ENCODE data around the gene XPNPEP1.

XPNPEP1 gene

DNA sequence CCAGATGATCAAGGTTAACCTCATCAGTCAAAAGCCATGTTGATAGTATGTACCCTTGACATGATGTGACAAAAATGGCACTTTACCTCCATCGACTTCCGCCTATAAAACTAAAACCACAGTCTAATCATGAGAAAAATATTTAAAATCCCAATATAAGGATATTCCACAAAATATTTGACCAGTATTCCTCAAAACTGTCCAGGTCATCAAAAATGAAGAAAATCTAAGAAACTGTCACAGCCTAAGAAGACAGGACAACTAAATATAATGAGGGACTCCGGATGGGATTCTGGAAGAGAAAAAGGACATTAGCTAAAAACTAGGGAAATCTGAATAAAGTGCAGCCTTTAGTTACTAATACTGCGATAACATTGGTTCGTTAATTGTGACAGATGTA lies 67.6 kb downstream of the XPNPEP1 start:
- TF ChIP-seq EZH2 (IDR thresholded peaks at IDR 0.05; ENCODE audit: borderline replicate concordance, low read length) = no peak
- TF ChIP-seq, protein P1, sequence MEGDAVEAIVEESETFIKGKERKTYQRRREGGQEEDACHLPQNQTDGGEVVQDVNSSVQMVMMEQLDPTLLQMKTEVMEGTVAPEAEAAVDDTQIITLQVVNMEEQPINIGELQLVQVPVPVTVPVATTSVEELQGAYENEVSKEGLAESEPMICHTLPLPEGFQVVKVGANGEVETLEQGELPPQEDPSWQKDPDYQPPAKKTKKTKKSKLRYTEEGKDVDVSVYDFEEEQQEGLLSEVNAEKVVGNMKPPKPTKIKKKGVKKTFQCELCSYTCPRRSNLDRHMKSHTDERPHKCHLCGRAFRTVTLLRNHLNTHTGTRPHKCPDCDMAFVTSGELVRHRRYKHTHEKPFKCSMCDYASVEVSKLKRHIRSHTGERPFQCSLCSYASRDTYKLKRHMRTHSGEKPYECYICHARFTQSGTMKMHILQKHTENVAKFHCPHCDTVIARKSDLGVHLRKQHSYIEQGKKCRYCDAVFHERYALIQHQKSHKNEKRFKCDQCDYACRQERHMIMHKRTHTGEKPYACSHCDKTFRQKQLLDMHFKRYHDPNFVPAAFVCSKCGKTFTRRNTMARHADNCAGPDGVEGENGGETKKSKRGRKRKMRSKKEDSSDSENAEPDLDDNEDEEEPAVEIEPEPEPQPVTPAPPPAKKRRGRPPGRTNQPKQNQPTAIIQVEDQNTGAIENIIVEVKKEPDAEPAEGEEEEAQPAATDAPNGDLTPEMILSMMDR (IDR thresholded peaks at IDR 0.05; ENCODE audit: low read length) = no peak
- no peaks in the 10 kb centered on the region for H3F3A ChIP-seq (ENCODE audit: insufficient read depth, low read length)
- H3K9me2 ChIP-seq (ENCODE audit: low read depth, low read length) = no peaks in the 10 kb centered on the region
- H3K4me3 ChIP-seq (ENCODE audit: low read depth, low read length, poor library complexity, severe bottlenecking) = no peak overlapping the region
- H3K4me2 ChIP-seq (ENCODE audit: low read length) = no peak overlapping the region
- H3K79me2 ChIP-seq (ENCODE audit: insufficient read depth, low read length) = no peaks in the 10 kb centered on the region
- H2AFZ ChIP-seq (ENCODE audit: low read length) = no peak overlapping the region
- H3K4me1 ChIP-seq (ENCODE audit: insufficient read depth, low read length, severe bottlenecking) = no peaks in the 10 kb centered on the region
- no peaks in the 10 kb centered on the region for H3K27me3 ChIP-seq (ENCODE audit: insufficient read depth, low read length)
- H3K27ac ChIP-seq (ENCODE audit: low read depth, low read length, poor library complexity, severe bottlenecking) = no peak overlapping the region
- no peak overlapping the region for H3K9ac ChIP-seq (ENCODE audit: low read length)
- H3K36me3 ChIP-seq (ENCODE audit: insufficient read depth, low read length) = no peaks in the 10 kb centered on the region
- H3K9me3 ChIP-seq (ENCODE audit: low read length) = no peaks in the 10 kb centered on the region
- no peaks in the 10 kb centered on the region for H4K20me1 ChIP-seq (ENCODE audit: insufficient read depth, low read length)

DNA sequence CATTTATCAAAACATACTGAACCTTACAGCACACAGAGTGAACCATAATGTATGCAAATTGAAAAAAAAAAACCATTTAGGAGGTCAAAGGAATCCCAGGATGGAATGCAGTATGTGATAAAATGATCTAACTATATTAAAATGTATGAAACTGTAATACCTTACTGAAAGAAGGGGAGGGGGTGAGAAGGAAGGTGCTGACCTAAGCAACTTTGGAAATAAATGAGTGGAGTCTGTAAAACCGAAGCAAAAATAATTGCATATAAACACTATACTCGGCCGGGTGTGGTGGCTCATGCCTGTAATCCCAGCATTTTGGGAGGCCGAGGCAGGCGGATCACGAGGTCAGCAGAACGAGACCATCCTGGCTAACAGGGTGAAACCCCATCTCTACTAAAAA lies 69.4 kb downstream of the XPNPEP1 start:
- no peak overlapping the region for H3K4me3 ChIP-seq (ENCODE audit: low read depth, low read length, poor library complexity, severe bottlenecking)
- H3K9me3 ChIP-seq (ENCODE audit: low read length) = no peaks in the 10 kb centered on the region
- H2AFZ ChIP-seq (ENCODE audit: low read length) = no peak overlapping the region

DNA sequence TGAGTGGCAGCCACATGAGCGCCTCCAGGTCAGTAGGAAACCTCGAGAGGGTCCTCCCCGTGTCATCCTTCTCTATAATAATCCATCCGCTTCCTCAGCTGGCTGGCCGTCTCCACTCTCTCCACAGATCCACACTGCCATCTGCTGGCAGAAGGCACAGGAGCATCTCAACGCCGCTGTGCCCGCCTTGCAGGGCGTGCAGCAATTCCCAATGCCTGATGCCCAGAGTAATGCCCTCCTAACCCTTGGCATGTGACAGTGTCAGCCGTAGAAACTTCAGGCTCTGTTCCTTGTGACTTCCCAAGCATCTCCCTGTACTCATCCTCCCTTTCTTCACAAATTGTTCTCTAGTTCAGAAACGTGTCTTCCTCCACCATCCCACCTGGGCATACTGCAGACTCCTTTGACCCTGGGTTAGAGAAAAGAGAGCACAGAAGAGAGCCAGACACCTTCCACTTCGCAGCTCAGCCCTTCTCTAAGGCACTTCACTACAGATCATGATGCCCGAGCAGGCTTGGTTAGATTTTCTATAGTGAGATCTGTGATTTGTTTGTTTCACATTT lies 70.8 kb downstream of the XPNPEP1 start:
- H3F3A ChIP-seq (ENCODE audit: insufficient read depth, low read length) = no peaks in the 10 kb centered on the region
- H4K20me1 ChIP-seq (ENCODE audit: insufficient read depth, low read length) = no peaks in the 10 kb centered on the region
- no peaks in the 10 kb centered on the region for H3K36me3 ChIP-seq (ENCODE audit: insufficient read depth, low read length)
- H3K9me2 ChIP-seq (ENCODE audit: low read depth, low read length) = no peaks in the 10 kb centered on the region
- H3K4me1 ChIP-seq (ENCODE audit: insufficient read depth, low read length, severe bottlenecking) = no peaks in the 10 kb centered on the region
- no peaks in the 10 kb centered on the region for H3K79me2 ChIP-seq (ENCODE audit: insufficient read depth, low read length)
- H3K4me2 ChIP-seq (ENCODE audit: low read length) = no peak overlapping the region
- no peak overlapping the region for H3K27ac ChIP-seq (ENCODE audit: low read depth, low read length, poor library complexity, severe bottlenecking)
- H2AFZ ChIP-seq (ENCODE audit: low read length) = no peak overlapping the region
- no peak overlapping the region for H3K9ac ChIP-seq (ENCODE audit: low read length)
- no peaks in the 10 kb centered on the region for H3K9me3 ChIP-seq (ENCODE audit: low read length)
- H3K4me3 ChIP-seq (ENCODE audit: low read depth, low read length, poor library complexity, severe bottlenecking) = no peak overlapping the region
- H3K27me3 ChIP-seq (ENCODE audit: insufficient read depth, low read length) = no peaks in the 10 kb centered on the region
- no peak for TF ChIP-seq EZH2 (IDR thresholded peaks at IDR 0.05; ENCODE audit: borderline replicate concordance, low read length)
- TF ChIP-seq, protein P1 (IDR thresholded peaks at IDR 0.05; ENCODE audit: low read length) = peak; percentile 90

More for the DNA sequence above, 69.4 kb downstream of the XPNPEP1 start:
- H3F3A ChIP-seq (ENCODE audit: insufficient read depth, low read length) = no peaks in the 10 kb centered on the region
- H4K20me1 ChIP-seq (ENCODE audit: insufficient read depth, low read length) = no peaks in the 10 kb centered on the region
- no peaks in the 10 kb centered on the region for H3K27me3 ChIP-seq (ENCODE audit: insufficient read depth, low read length)
- no peak overlapping the region for H3K4me2 ChIP-seq (ENCODE audit: low read length)
- H3K9ac ChIP-seq (ENCODE audit: low read length) = no peak overlapping the region
- no peaks in the 10 kb centered on the region for H3K9me2 ChIP-seq (ENCODE audit: low read depth, low read length)
- no peaks in the 10 kb centered on the region for H3K4me1 ChIP-seq (ENCODE audit: insufficient read depth, low read length, severe bottlenecking)
- no peaks in the 10 kb centered on the region for H3K36me3 ChIP-seq (ENCODE audit: insufficient read depth, low read length)
- H3K79me2 ChIP-seq (ENCODE audit: insufficient read depth, low read length) = no peaks in the 10 kb centered on the region
- H3K27ac ChIP-seq (ENCODE audit: low read depth, low read length, poor library complexity, severe bottlenecking) = no peak overlapping the region
- TF ChIP-seq EZH2 (IDR thresholded peaks at IDR 0.05; ENCODE audit: borderline replicate concordance, low read length) = no peak
- TF ChIP-seq, protein P1 (IDR thresholded peaks at IDR 0.05; ENCODE audit: low read length) = no peak

Data from OCI-LY1 (cell line).